ENCODE measurements around the gene CNGA1. TPM values are rescaled to one million over a fixed set of nuclear protein-coding genes. Genes with fewer than 3 reads are reported as not detected.
"Not testable (repeated sequence)": the region's sequence is repeated elsewhere in the genome, so short reads cannot be mapped to it uniquely, and the experiment has no call there.

Gene CNGA1
- total RNA-seq, 1 donor from 2014 or later, result 6.7 TPM

DNA sequence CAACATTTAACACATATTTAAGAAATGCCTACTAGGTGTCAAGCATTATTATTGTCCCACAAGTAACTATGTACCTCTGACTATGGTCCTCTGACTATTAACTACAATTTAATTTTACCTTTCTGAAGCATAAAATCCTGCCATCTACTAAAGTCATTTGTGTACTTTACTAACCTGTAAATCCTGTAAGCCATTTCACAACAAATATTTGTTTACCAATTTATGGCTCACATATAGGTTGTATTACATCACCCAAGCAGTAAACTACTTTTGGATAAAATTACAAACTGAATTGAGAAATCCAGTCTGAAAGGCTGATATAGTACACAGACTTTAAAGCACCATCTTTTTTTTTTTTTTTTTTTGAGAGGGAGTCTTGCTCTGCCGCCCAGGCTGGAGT, 43.8 kb downstream of the CNGA1 start:
- no peak for DNase-seq (ENCODE audit: low spot score)

- DNase-seq (ENCODE audit: low spot score), result peak; percentile 18
Observed at GRCh38 chr4:47972181-47972580, 44.3 kb downstream of the CNGA1 start.

- DNase-seq (ENCODE audit: low spot score), result no peak
Observed at GRCh38 chr4:47968847-47969246, 47.6 kb downstream of the CNGA1 start.

DNA sequence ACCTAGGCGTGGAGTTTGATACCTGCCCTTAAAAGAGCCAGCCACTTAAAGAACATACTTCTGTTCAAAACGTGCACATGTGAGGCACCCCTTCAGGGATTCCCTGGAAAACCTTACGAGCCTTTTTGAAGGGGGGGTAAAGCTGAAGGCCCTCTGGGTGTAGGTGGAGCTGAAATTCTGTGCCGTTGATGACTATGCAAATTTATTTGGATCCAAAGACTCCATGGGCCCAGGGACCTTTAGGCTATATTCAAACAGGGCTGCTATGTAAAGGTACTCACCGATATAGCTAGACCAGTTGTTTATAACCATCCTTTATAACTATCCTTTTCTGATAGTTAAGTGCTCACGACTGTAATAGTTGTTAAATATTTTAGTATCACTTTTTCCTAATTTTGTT, 61.8 kb downstream of the CNGA1 start:
- no peak for DNase-seq (ENCODE audit: low spot score)

DNA sequence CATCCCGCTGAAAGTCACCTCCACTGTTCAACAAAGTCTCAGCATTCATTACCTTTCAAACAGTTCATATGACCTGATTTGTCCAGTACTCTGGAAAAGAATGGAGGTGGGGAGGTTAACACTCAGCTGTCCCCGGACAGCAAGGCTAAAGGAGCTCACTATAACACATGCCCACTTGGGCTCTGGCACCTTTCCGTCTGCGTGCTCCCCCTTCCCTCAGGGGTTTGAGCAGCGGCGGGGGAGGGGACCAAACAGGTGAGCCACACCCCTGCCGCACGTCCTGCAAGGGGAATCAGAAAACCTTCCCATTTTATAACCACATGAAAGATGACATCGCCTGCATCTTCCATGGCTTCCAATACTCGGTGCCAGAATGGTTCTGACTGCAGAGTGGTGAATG, 62.2 kb downstream of the CNGA1 start:
- no peak for DNase-seq (ENCODE audit: low spot score)

- DNase-seq (ENCODE audit: low spot score), result no peak
Observed at GRCh38 chr4:47945930-47946726, 70.4 kb downstream of the CNGA1 start.

GRCh38 chr4:47942081-47942819, 74.2 kb downstream of the CNGA1 start:
- no peak for DNase-seq (ENCODE audit: low spot score)

DNA sequence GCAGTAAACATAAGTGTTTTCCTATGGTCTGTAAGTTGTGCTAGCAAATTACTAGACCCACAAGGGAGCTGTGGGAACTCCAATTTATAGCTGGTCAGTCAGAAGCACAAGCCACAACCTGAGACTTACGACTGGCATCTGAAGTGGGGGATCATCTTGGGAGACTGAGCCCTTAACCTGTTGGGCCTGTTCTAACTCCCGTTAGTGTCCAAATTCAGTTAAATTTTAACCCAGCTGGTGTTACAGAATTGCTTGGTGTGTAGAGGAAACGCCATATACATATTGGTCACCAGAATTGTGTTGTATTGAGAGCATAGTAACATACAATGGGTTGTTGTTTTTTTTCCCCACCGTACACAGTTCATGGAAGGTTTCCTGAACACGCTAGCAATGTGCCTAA, 77.0 kb downstream of the CNGA1 start:
- no peak for DNase-seq (ENCODE audit: low spot score)

DNA sequence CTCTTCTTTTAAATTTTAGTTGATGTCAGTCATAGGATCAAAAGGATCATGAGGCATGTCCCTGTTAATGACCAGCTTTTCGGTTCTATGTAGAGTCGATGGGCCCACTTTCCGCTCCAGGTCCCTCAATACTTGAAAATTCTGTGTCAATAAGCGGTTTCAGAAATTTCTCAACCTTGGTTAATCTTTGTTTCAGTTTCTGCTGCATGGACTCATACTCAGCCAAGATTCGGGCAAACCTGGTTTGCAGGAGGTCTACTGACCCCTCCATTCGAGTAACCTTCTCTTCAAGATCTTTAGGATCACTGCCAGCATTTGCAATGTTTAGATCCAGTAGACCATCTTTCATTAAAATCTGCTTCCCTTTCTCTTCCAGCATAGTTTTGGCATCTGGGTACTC, 80.1 kb downstream of the CNGA1 start:
- no peak for DNase-seq (ENCODE audit: low spot score)

DNA sequence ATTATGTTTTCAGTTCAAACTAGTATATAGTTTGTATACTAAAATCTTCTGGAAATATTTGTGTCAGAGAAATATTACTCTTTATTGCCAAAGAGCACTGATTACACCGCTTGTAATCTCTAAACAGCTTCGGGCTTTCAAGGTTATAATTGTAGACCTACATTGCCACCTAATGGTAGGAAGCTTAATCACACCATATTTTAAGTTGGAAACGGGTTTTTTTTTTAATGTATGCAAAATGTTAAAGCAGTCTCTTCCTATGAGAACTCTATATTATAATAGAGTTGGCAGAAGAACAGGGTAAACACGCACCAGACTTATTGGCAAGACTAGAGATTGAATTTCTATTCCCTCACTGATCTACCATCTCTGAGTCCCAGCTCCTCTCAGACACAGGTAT, 82.6 kb downstream of the CNGA1 start:
- peak; percentile 55 for DNase-seq (ENCODE audit: low spot score)

DNA sequence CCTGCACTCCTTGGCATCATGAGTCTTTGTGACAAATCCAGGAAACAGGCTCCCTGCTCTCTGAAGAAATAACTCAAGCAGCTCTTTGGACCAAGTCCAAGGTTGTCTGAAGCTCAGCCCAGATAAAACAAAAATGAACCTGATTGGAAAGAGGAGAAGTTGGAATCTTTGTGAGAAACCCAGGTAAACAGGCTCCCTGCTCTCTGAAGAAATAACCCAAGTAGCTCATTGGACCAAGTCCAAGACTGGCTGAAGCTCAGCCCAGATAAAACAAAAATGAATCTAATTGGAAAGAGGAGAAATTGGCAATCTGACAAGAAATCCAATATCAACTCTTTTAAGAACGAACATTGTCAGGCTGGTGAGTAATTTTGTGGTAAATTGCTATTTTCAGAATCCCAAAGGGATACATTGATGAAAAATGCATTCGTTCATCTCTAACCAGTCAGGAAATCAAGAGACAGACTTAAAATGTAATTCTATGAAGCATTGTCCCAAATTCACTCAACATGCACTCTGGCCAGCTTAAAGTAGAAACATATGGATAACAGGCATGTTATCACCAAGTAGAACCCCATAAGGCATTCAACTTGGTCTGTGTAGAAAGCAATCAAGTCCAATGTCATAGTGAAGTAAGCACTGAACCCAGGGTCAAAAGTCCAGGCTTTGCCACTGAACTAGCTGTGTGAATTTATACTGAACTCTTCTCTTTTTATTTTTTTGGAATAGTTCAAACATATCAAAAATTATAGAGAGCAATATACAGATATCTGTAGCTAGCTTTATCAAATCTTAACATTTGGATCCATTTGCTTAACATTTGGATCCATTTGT, 85.3 kb downstream of the CNGA1 start:
- DNase-seq (ENCODE audit: low spot score), result no peak

DNA sequence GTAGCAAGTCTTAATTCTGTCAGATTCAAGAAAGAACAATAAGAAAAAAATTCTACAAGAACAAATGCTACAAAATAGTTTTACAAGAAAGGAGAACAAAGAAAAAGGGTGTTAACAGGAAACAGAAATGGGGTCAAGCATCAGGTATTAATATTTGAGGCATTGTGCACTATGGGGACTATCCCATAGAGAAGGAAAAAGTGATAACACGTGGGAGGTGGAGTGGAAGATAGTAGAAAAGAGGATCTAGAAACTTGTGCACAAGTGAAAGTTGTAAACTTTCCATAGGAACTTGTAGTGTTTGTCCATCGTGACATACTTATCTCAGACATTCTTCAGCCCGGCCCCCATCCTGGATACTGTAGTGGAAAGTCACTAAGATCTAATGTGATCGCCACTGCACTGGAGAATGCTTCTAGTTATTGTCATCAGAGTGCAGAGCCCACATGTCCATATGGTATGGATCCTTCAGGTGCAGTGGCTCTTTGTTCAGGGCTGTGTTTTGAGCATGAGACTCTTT, 86.7 kb downstream of the CNGA1 start:
- no peak for DNase-seq (ENCODE audit: low spot score)

GRCh38 chr4:47926667-47927258, 89.7 kb downstream of the CNGA1 start:
- peak; percentile 75 for DNase-seq (ENCODE audit: low spot score)

GRCh38 chr4:47923261-47923608, 93.2 kb downstream of the CNGA1 start:
- not testable (repeated sequence) for DNase-seq (ENCODE audit: low spot score)

DNA sequence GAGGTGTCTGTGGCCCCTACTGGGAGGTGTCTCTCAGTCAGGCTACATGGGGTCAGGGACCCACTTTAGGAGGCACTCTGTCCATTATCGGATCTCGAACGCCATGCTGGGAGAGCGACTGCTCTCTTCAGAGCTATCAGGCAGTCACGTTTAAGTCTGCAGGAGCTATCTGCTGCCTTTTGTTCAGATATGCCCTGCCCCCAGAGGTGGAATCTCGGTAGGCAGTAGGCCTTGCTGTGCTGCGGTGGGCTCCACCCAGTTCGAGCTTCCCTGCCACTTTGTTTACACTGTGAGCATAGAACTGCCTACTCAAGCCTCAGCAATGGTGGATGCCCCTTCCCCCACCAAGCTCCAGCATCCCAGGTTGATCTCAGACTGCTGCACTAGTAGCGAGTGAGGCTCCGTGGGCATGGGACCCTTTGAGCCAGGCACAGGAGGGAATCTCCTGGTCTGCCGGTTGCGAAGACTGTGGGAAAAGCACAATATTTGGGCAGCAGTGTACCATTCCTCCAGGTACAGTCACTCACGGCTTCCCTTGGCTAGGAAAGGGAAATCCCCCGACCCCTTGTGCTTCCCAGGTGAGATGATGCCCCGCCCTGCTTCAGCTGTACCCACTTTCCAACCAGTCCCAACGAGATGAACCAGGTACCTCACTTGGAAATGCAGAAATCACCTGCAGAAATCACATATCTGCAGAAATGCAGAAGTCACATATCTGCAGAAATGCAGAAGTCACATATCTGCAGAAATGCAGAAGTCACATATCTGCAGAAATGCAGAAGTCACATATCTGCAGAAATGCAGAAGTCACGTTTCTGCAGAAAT, 93.8 kb downstream of the CNGA1 start:
- not testable (repeated sequence) for DNase-seq (ENCODE audit: low spot score)

GRCh38 chr4:47917163-47917562, 99.3 kb downstream of the CNGA1 start:
- not testable (repeated sequence) for DNase-seq (ENCODE audit: low spot score)

- DNase-seq (ENCODE audit: low spot score), result no peak
Observed at GRCh38 chr4:47915378-47915777, 101.1 kb downstream of the CNGA1 start.

DNA sequence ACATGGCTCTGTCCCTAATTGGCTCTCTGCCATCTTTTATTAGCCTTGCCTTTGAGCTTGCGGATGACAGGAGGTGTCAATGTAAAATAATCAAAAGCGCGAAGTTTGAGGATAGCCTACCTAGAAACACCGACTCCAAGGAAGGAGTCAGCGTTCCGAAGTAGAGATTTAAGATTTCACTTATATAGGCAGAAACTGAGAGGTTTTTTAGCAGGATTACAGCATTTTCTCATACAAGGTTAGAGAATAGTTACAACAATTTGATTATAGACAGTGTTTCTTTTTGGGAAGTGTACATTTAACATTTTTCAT, 101.6 kb downstream of the CNGA1 start:
- DNase-seq (ENCODE audit: low spot score), result no peak

DNA sequence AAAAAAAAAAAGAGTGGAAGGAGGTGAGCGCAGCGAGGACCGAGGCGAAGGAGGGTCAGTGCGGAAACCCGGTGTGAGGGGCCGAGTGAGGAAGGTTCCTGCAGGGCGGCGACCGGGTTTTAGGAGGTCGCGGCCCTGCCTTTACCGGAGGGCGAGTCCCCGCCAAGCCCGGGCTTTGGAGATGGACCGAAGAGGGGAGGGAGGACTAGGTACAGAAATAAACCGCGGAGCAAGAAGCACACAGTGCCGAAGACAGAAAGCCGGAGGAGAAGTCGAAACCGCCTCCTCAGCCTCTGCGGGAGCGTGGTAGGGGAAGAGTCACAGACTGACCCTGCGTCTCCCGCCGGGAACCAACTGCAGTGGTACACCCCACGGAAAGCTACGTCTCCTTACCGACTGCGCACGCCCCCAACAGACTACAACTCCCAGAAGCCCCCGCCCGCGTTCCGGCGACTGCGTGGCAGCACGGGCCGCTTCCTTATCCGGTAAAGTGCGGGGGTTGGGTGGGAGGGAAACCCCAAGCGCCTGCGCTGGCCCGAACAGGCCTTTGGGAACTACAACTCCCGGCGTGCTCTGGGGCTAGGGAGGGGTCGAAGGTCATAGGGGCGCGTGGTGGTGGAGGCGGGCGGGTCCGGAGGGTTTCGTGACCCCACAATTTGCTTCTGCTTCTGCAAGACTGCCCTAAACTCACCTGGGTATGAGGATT, 102.1 kb downstream of the CNGA1 start, which contains the start of gene NFXL1:
Gene NFXL1 (minus strand): TSS at position 364 of the 706 bp plus-strand sequence. CDS start 380 bp downstream, outside the sequence.
- DNase-seq (ENCODE audit: low spot score), result peak; percentile 99

- DNase-seq (ENCODE audit: low spot score), result no peak
Observed at GRCh38 chr4:47913861-47914219, 102.6 kb downstream of the CNGA1 start.

All from umbilical cord (tissue), 2 donors.